ENCODE measurements around the gene CD180.

CD180 gene

DNA sequence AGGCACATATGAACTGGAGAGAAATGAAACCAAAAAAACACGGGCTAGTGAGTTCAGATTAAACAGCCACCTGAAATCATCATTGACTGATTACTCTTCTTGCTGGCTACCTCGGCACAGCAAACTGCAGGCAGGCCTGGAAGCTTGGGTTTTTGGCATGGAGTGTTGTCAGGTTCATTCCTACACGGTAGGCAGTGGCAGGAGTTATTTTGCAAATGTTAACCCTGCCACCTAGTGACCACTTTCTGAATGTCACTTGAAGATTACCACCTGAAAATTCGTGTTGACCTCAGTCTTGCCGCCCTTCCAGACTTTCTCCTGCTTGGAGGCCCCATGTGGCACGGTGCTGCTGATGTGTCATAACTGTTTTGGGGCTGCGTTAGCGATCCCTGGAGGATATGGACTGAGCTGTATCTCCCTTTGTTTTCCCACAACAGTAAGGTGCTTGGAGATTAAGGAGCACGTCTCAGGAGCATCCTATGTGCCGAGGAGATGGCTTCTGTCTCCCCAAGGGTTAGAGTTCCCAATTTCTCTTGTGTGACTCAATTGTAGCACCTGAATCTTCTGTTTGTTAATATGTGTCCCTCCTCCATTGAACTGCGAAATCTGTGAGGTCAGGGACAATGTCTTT, 12.7 kb upstream of the CD180 start:
- peak; percentile 84 for DNase-seq

DNA sequence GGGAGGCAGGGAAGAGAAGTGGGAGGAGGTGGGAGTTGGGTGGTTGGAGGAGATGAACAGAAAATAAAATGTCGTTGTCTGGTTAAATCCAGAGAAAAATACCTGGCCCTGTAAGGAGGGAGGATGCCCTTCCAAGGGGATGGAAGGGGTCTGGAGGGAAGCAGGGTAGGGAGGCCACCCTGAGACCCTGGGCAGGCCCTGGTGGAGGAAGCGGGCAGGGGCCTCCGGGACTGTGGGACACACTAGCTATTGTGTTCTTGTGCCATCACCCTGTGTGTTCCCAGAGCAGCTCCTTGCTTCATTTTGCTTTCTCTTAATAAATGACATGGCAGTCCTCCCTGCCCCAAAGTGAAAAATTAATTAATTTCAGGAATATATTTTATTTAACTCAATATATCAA, 11.8 kb upstream of the CD180 start:
- no peak for DNase-seq

- no peak for DNase-seq
Observed at GRCh38 chr5:67206929-67207328, 10.3 kb upstream of the CD180 start.

- no peak for DNase-seq
Observed at GRCh38 chr5:67206461-67206860, 9.9 kb upstream of the CD180 start.

DNA sequence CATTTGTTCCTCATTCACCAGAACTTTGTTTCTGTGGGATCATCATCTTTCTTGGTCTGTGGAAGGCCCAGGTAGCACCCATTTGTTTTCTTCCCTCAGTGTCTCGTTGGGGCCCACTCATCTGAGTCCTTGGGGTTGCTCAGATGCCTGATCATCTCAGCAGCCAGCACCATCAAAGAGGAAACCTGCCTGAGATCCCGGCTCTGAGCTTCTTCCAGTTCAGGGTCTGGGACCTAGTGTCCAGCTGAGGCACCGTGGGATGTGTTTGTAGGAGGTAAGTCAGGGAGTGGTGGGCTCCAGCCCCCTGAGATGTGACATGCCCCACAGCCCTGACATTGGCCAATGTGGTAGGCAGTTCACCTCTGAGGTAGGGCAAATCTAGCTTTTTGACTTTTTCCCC, 9.4 kb upstream of the CD180 start:
- DNase-seq: no peak

- no peak for DNase-seq
Observed at GRCh38 chr5:67204821-67205220, 8.2 kb upstream of the CD180 start.

GRCh38 chr5:67203701-67204074, 7.1 kb upstream of the CD180 start:
- no peak for DNase-seq

GRCh38 chr5:67202828-67203227, 6.2 kb upstream of the CD180 start:
- DNase-seq: no peak

GRCh38 chr5:67201897-67202549, 5.4 kb upstream of the CD180 start:
- no peak for DNase-seq

DNA sequence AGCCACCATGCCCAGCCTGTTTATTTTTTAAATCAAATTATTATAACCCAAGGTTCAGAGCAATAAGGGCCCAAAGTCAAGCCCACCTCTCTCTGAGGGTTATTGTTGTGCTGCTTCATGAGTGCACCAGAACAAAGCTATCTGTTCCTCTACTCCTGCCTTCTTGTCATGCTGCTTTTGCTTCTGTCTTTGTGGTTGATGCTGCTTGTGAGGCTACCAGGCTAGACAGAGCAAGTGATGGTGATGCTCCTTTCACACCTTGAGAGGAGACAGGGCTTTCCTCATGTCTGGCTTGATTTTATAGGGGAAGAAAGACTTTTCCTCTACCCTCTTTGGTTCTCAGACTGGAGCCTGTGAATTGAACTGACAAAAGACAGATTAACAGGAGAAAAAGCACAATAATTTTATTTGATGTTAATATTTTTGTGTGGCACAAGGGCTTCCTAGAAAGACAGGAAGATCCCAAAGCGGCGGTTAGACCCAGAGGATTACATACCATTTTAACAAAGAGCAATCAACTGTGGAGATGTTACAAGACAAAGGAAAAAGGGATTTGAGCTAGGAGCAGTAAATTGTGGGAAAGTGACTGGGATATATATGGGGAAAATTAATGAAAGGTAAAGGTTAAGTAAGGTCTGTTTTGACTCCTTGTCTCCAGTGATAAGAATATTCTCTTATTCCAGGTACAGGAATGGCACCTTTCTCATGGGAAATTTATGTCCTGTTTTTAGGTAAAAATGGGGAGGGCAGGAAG, 4.4 kb upstream of the CD180 start:
- no peak for DNase-seq

DNA sequence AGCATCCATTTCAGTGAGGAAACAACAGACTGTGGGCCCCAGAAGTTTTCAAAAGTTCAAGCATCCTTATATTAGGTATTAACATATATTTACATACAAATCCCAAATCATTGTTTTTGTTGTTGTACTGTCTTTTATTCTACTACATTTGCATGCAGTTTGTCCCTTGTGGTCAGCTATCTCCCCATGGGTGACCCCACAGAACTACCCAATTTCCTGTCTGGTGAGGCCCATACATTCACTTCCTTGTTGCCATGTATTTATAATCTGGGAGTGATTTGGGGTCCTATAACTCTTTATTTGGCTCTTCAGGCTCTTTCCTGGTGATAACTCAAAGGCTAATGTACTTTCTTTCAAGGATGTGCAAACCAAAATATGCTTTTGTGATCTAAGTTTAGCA, 3.3 kb upstream of the CD180 start:
- DNase-seq: no peak

DNA sequence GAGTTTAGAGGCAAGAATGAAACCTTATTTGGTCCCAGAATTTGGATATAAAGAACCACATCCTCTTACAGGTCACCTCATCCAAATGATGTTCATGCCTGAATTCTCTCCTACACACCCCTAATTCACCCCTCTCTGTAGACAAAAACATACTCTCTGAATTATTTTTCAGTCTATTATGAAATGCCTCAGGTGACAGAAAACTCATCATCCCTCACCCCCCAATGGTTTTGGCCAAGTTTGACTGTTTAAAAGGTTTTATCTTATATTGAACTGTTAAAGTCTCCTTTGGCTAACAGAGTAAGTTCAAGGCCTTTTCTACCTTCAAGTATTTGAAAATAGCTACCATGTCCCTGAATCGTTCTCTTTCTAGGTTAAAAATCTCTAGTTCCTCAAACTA, 2.3 kb upstream of the CD180 start:
- no peak for DNase-seq

- no peak for DNase-seq
Observed at GRCh38 chr5:67197536-67197935, 937 bp upstream of the CD180 start.

GRCh38 chr5:67195406-67196275, 958 bp downstream of the CD180 start:
- DNase-seq: no peak

- DNase-seq: no peak
Observed at GRCh38 chr5:67194166-67194565, 2.4 kb downstream of the CD180 start.

- no peak for DNase-seq
Observed at GRCh38 chr5:67193439-67193807, 3.2 kb downstream of the CD180 start.

- no peak for DNase-seq
Observed at GRCh38 chr5:67192719-67193438, 3.7 kb downstream of the CD180 start.

- DNase-seq: no peak
Observed at GRCh38 chr5:67190861-67191260, 5.7 kb downstream of the CD180 start.

DNA sequence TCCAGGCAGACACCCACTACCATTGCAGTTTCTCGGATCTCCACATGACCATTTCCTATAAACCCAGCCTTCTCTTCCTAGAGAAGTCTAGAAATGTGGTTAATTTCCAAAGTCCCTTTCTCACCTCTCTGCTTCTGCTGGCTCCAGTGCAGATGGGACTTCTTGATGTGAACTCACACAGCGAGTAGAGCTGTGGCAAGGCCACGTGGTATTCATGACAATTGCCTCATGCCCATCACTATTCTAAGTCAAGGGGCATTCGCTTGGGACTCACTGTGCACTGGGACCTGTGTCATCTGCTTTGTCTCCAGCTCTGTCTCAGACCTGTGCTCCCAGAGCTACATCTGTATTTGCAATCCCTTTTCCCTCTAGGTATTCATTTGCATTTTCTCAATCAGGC, 6.2 kb downstream of the CD180 start:
- no peak for DNase-seq

DNA sequence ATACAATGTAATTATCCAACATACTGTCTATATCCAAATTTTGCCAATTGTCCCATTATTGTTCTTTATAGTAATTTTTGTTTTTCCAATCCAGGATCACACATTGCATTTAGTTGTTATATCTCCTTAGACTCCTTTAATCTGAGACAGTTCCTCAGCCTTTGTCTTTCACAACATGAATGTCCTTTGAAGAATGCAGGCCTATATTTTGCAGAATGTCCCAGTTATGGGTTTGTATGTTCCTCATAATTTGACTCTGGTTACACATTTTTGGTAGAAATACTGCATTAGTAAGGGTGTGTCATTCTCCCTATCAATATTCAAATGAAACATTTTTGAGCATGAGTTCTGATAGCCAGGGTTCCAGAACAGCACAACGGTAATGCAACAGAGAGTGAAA, 6.7 kb downstream of the CD180 start:
- no peak for DNase-seq

GRCh38 chr5:67189079-67189354, 7.6 kb downstream of the CD180 start:
- DNase-seq: no peak

DNA sequence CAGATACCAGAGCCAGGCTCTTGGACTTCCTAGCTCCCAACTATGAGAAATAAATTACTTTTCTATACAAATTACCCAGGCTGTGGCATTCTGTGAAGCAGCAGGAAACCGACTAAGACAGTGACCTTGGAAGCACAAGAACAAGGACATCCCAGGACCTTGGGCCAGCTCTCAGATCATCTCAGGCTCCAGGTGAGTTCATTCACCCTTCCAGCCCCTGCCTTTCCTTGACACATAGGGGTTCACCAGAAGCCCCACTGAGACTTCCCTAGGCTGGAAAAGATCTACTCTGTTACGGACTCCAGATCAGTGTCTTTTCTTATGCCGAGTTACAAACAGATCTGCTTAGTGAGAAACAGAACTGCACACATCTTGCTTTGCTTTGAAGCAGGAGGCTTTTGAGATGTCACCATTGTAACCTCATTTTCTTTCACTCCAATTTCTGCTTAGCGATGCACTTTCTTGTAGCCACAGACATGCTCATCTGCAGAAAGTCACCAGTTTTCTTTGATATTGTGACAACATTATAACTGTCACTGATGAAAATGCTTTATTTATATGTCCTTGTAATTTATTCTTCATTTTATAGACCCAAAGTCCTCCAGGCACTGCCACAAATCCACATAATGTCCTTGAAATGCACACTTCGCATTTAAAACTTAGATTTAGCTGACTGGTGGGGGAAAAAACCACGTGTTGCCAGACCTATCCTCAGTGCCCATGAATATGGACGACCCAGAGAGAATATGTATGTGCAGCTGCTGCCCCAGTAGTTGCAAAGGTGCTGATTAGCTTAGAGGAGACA, 8.1 kb downstream of the CD180 start:
- no peak for DNase-seq

Measured in NCI-H748 treated with DMSO at 0.1 percent for 48 hours (cell line).